ENCODE measurements around the gene COQ9.

COQ9 gene

GRCh38 chr16:57510016-57510871 is 63.0 kb downstream of the COQ9 start:
- no peak for DNase-seq (ENCODE audit: low read depth in 2 of 3, low spot score in 1 of 3)
